Ovary (tissue), 3 donors: ENCODE measurements around the gene SLC27A1.

Source experiments
- POLR2A ChIP-seq: fragments of 450-650 bp; IDR thresholded peaks from one replicate; pipeline ENCODE4 v1.6.1; 2017; ENCODE audit warnings: antibody characterized with exemption, mild to moderate bottlenecking, moderate library complexity
- TF ChIP-seq, protein P1 (sequence below), 3 donors: fragments of 450-650 bp in 2 of 3; fragments of 200-600 bp in 1 of 3; IDR thresholded peaks; one replicate each; pipeline versions ENCODE4 v1.5.1 to v1.8.0; 2016 to 2022; ENCODE audit warnings: antibody characterized with exemption in 3 of 3, mild to moderate bottlenecking in 1 of 3
- donor health status: DM: no; HTN: no; CAD: no.

GRCh38 chr19:17515408-17516149 is 45.3 kb downstream of the SLC27A1 start:
- TF ChIP-seq, protein P1, sequence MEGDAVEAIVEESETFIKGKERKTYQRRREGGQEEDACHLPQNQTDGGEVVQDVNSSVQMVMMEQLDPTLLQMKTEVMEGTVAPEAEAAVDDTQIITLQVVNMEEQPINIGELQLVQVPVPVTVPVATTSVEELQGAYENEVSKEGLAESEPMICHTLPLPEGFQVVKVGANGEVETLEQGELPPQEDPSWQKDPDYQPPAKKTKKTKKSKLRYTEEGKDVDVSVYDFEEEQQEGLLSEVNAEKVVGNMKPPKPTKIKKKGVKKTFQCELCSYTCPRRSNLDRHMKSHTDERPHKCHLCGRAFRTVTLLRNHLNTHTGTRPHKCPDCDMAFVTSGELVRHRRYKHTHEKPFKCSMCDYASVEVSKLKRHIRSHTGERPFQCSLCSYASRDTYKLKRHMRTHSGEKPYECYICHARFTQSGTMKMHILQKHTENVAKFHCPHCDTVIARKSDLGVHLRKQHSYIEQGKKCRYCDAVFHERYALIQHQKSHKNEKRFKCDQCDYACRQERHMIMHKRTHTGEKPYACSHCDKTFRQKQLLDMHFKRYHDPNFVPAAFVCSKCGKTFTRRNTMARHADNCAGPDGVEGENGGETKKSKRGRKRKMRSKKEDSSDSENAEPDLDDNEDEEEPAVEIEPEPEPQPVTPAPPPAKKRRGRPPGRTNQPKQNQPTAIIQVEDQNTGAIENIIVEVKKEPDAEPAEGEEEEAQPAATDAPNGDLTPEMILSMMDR (IDR thresholded peaks at IDR 0.05), result no peak
- TF ChIP-seq POLR2A, result no peak
